ENCODE results near the gene FN3K. TPM values are rescaled to one million over a fixed set of nuclear protein-coding genes. Genes with fewer than 3 reads are reported as not detected.

Gene FN3K
- polyA plus RNA-seq, 3 donors, result 0.15 TPM; not detected in 2

- Histone ChIP-seq H4K20me1 (ENCODE audit: insufficient read depth, low read length) (no peaks in the 10 kb centered on the region), H2AFZ (ENCODE audit: insufficient read depth, low read depth, low read length, poor library complexity, severe bottlenecking) (no peak overlapping the region), H3K27me3 (ENCODE audit: control insufficient read depth in 2 of 2, insufficient read depth in 2 of 2, low read length in 2 of 2) (no peaks in the 10 kb centered on the region), H3K4me3 (replicated peaks in 1 of 3; ENCODE audit: low read depth in 2 of 3, low read length in 3 of 3) (no peak overlapping the region), H3K27ac (ENCODE audit: low read depth in 1 of 2, low read length in 2 of 2) (no peak overlapping the region), H3K9me3 (replicated peaks in 1 of 2; ENCODE audit: control insufficient read depth in 1 of 2, insufficient read depth in 1 of 2, low read length in 2 of 2) (no peaks in the 10 kb centered on the region), H3K79me2 (ENCODE audit: insufficient read depth, low read length) (no peaks in the 10 kb centered on the region), H3K9ac (ENCODE audit: insufficient read depth, low read length, poor library complexity, severe bottlenecking) (no peak overlapping the region), H3K36me3 (replicated peaks in 1 of 2; ENCODE audit: control insufficient read depth in 1 of 2, insufficient read depth in 2 of 2, low read length in 2 of 2) (peaks cover 0 to 18% of the 10 kb centered on the region in 2 donors), H3K4me2 (replicated peaks; ENCODE audit: extremely low read depth, low read length, poor library complexity, severe bottlenecking) (no peak overlapping the region), H3K4me1 (ENCODE audit: control insufficient read depth in 1 of 2, insufficient read depth in 2 of 2, low read length in 2 of 2) (peaks cover 10 to 12% of the 10 kb centered on the region in 2 donors)
- intact Hi-C loops (cut with micrococcal nuclease), result loop anchor here in 1 of 2 donors (5.0 kb wide), 1 partner anchor 132 kb away; no protein-coding TSS in a partner anchor
- 85% methylated on average over 12 of the region's 12 CpGs for WGBS (ENCODE audit: insufficient coverage)
- DNase-seq, result no peak
- H3K27ac Mint-ChIP-seq, result no peak overlapping the region
- no peak overlapping the region for H3K4me3 Mint-ChIP-seq
- TF ChIP-seq CTCF (IDR thresholded peaks at IDR 0.05), result no peak
- peaks cover 0 to 4% (median 0%) of the 10 kb centered on the region in 7 donors for H3K9me3 Mint-ChIP-seq
- H3K4me1 Mint-ChIP-seq, result peaks cover 15% of the 10 kb centered on the region
- peaks cover 0 to 3% (median 2%) of the 10 kb centered on the region in 3 donors for H3K27me3 Mint-ChIP-seq (ENCODE audit: low read depth in 3 of 3)
- H3K36me3 Mint-ChIP-seq, result peaks cover 24 to 47% of the 10 kb centered on the region in 2 donors
These were observed 44.8 kb downstream of the FN3K start for GRCh38 chr17:82780195-82780594.

- 80% methylated on average over 21 of the region's 27 CpGs for WGBS (ENCODE audit: insufficient coverage)
- Histone ChIP-seq H3K4me2 (replicated peaks; ENCODE audit: extremely low read depth, low read length, poor library complexity, severe bottlenecking) (no peak overlapping the region), H3K9ac (ENCODE audit: insufficient read depth, low read length, poor library complexity, severe bottlenecking) (no peak overlapping the region), H3K27ac (ENCODE audit: low read depth in 1 of 2, low read length in 2 of 2) (no peak overlapping the region), H3K4me1 (ENCODE audit: control insufficient read depth in 1 of 2, insufficient read depth in 2 of 2, low read length in 2 of 2) (peaks cover 10 to 11% of the 10 kb centered on the region in 2 donors), H3K4me3 (replicated peaks in 1 of 3; ENCODE audit: low read depth in 2 of 3, low read length in 3 of 3) (no peak overlapping the region), H3K79me2 (ENCODE audit: insufficient read depth, low read length) (no peaks in the 10 kb centered on the region), H4K20me1 (ENCODE audit: insufficient read depth, low read length) (no peaks in the 10 kb centered on the region), H3K9me3 (replicated peaks in 1 of 2; ENCODE audit: control insufficient read depth in 1 of 2, insufficient read depth in 1 of 2, low read length in 2 of 2) (no peaks in the 10 kb centered on the region), H3K36me3 (replicated peaks in 1 of 2; ENCODE audit: control insufficient read depth in 1 of 2, insufficient read depth in 2 of 2, low read length in 2 of 2) (peaks cover 0 to 18% of the 10 kb centered on the region in 2 donors), H2AFZ (ENCODE audit: insufficient read depth, low read depth, low read length, poor library complexity, severe bottlenecking) (no peak overlapping the region), H3K27me3 (ENCODE audit: control insufficient read depth in 2 of 2, insufficient read depth in 2 of 2, low read length in 2 of 2) (no peaks in the 10 kb centered on the region)
- TF ChIP-seq CTCF (IDR thresholded peaks at IDR 0.05), result no peak
- no peak overlapping the region for H3K4me3 Mint-ChIP-seq
- intact Hi-C loops (cut with micrococcal nuclease), result loop anchor here in 1 of 2 donors (5.0 kb wide), 1 partner anchor 131 kb away; no protein-coding TSS in a partner anchor
- peaks cover 24 to 40% of the 10 kb centered on the region in 2 donors for H3K36me3 Mint-ChIP-seq
- no peak for DNase-seq
- H3K9me3 Mint-ChIP-seq, result peaks cover 0 to 4% (median 0%) of the 10 kb centered on the region in 7 donors
- peaks cover 13% of the 10 kb centered on the region for H3K4me1 Mint-ChIP-seq
- H3K27ac Mint-ChIP-seq, result peak overlapping the region in 1 of 7 donors; percentile 50
- peaks cover 0 to 3% (median 2%) of the 10 kb centered on the region in 3 donors for H3K27me3 Mint-ChIP-seq (ENCODE audit: low read depth in 3 of 3)
These were observed 45.8 kb downstream of the FN3K start for GRCh38 chr17:82780971-82781893.
